IMR-90 (cell line): ENCODE data around the gene H19.

Source experiments
- BHLHE40 ChIP-seq: fragments of 150-350 bp; IDR thresholded peaks from 2 replicates; pipeline ENCODE4 v1.6.1; 2016; ENCODE audit warnings: mild to moderate bottlenecking, low read depth, low read length
- CEBPB ChIP-seq: IDR thresholded peaks from 2 replicates; pipeline ENCODE4 v1.6.1; 2012; ENCODE audit warnings: low read depth, low read length, improper control_type of control experiment
- CTCF ChIP-seq: conservative IDR thresholded peaks from 2 replicates; pipeline ENCODE4 v1.5.1; 2012; ENCODE audit warnings: mild to moderate bottlenecking, low read depth, low read length, improper control_type of control experiment
- ELK1 ChIP-seq: fragments of 150-350 bp; IDR thresholded peaks from 2 replicates; pipeline ENCODE4 v1.6.1; 2016; ENCODE audit warnings: low read depth, mild to moderate bottlenecking, low read length, moderate library complexity, borderline replicate concordance
- FOS ChIP-seq: fragments of 150-350 bp; IDR thresholded peaks from 2 replicates; pipeline ENCODE4 v1.6.1; 2016; ENCODE audit warnings: low read depth, low read length
- MAFK ChIP-seq: IDR thresholded peaks from 2 replicates; pipeline ENCODE4 v1.6.1; 2012; ENCODE audit warnings: low read depth, low read length, improper control_type of control experiment
- MXI1 ChIP-seq: IDR thresholded peaks from 2 replicates; pipeline ENCODE4 v1.6.1; 2012; ENCODE audit warnings: low read depth, mild to moderate bottlenecking, low read length, moderate library complexity, borderline replicate concordance
- NFE2L2 ChIP-seq: fragments of 150-350 bp; IDR thresholded peaks from 2 replicates; pipeline ENCODE4 v1.6.1; 2016; ENCODE audit warnings: low read depth, mild to moderate bottlenecking, low read length
- POLR2A ChIP-seq: IDR thresholded peaks from 2 replicates; pipeline ENCODE4 v1.6.1; 2012; ENCODE audit warnings: mild to moderate bottlenecking, low read depth, low read length
- RAD21 ChIP-seq: IDR thresholded peaks from 2 replicates; pipeline ENCODE4 v1.6.1; 2012; ENCODE audit warnings: low read length, improper control_type of control experiment
- RFX5 ChIP-seq: IDR thresholded peaks from 2 replicates; pipeline ENCODE4 v1.8.0; 2012; ENCODE audit warnings: low read depth, mild to moderate bottlenecking, low read length, moderate library complexity
- SMC3 ChIP-seq: fragments of 150-350 bp; IDR thresholded peaks from 2 replicates; pipeline ENCODE4 v1.6.1; 2016; ENCODE audit warnings: low read depth, mild to moderate bottlenecking, antibody characterized with exemption, low read length, moderate library complexity
- TF ChIP-seq, protein P1 (sequence below): fragments of 150-350 bp; IDR thresholded peaks from 2 replicates; pipeline ENCODE4 v1.6.1; 2017; ENCODE audit warnings: mild to moderate bottlenecking, antibody characterized with exemption, low read length, low read depth

GRCh38 chr11:1953489-1954266 is 44.0 kb downstream of the H19 start:
- TF ChIP-seq CTCF (no peak), RAD21 (no peak), RFX5 (no peak), CEBPB (no peak), SMC3 (no peak), ELK1 (no peak), POLR2A (no peak), BHLHE40 (no peak), MXI1 (no peak), MAFK (no peak), NFE2L2 (no peak), FOS (no peak)
- TF ChIP-seq, protein P1, sequence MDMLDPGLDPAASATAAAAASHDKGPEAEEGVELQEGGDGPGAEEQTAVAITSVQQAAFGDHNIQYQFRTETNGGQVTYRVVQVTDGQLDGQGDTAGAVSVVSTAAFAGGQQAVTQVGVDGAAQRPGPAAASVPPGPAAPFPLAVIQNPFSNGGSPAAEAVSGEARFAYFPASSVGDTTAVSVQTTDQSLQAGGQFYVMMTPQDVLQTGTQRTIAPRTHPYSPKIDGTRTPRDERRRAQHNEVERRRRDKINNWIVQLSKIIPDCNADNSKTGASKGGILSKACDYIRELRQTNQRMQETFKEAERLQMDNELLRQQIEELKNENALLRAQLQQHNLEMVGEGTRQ: no peak
